Thoracic aorta (tissue), 2 donors: ENCODE results near the gene BRD4. TPM values are rescaled to one million over a fixed set of nuclear protein-coding genes. Genes with fewer than 3 reads are reported as not detected.

Source experiments
- ATAC-seq: fragments of 150-250 bp; one replicate; pipeline ENCODE4 v1.8.0; 2017; ENCODE audit warnings: low read depth; ENCODE audit not compliant: insufficient number of reproducible peaks, low FRiP score
- DNase-seq: peaks from one replicate; pipeline ENCODE4 v3.0.0-alpha.2; 2020; ENCODE audit warnings: low spot score
- H3K27ac ChIP-seq, 2 donors: fragments of 200-600 bp; sonication (generic); 1 replicate in 1 of 2; 2 replicates in 1 of 2; pipeline ENCODE4 v1.5.1; 2016; ENCODE audit warnings: mild to moderate bottlenecking in 2 of 2, moderate library complexity in 2 of 2
- H3K27me3 ChIP-seq: fragments of 200-600 bp; sonication (generic); replicated peaks from 2 replicates; pipeline ENCODE4 v1.6.0; 2016; ENCODE audit warnings: mild to moderate bottlenecking; ENCODE audit not compliant: insufficient read depth
- H3K36me3 ChIP-seq: fragments of 200-600 bp; sonication (generic); one replicate; pipeline ENCODE4 v1.5.1; 2016
- H3K4me1 ChIP-seq, 2 donors: fragments of 200-600 bp; sonication (generic); 1 replicate in 1 of 2; 2 replicates in 1 of 2; pipeline versions ENCODE4 v1.5.1 to v1.6.0; 2016; ENCODE audit warnings: low read depth in 2 of 2, mild to moderate bottlenecking in 1 of 2; ENCODE audit not compliant: control insufficient read depth in 1 of 2
- H3K4me3 ChIP-seq: fragments of 200-600 bp; sonication (generic); 2 replicates; pipeline ENCODE4 v1.5.1; 2016; ENCODE audit warnings: mild to moderate bottlenecking
- H3K9me3 ChIP-seq: fragments of 200-600 bp; sonication (generic); 2 replicates; pipeline ENCODE4 v1.5.1; 2016
- CTCF ChIP-seq: fragments of 200-600 bp; sonication (generic); IDR thresholded peaks from one replicate; pipeline ENCODE4 v1.5.1; 2019; ENCODE audit warnings: antibody characterized with exemption
- total RNA-seq, 2 donors: library from RNA; depleted of rRNA; stranded (reverse); fragments of >200 nt; gene quantifications; one replicate each; pipeline versions ENCODE4 v1.1.0 to v1.2.3, GENCODE V29; 2016

The BRD4 gene
- total RNA-seq, 2 donors from 2014 or later: 49.0 to 70.9 TPM

- no peak for ATAC-seq
- H3K36me3 ChIP-seq: peaks cover 37% of the 10 kb centered on the region
- H3K27me3 ChIP-seq: no peaks in the 10 kb centered on the region
- peaks cover 0 to 13% of the 10 kb centered on the region in 2 donors for H3K4me1 ChIP-seq
- no peak for DNase-seq
- H3K9me3 ChIP-seq: no peaks in the 10 kb centered on the region
- no peak overlapping the region for H3K4me3 ChIP-seq
- no peak for TF ChIP-seq CTCF
- H3K27ac ChIP-seq: no peak overlapping the region
Observed at GRCh38 chr19:15234431-15235130, 97.8 kb downstream of the BRD4 start.

GRCh38 chr19:15231271-15231670 lies 101.1 kb downstream of the BRD4 start:
- H3K9me3 ChIP-seq: no peaks in the 10 kb centered on the region
- H3K4me1 ChIP-seq: peaks cover 0 to 13% of the 10 kb centered on the region in 2 donors
- no peaks in the 10 kb centered on the region for H3K27me3 ChIP-seq
- TF ChIP-seq CTCF: no peak
- peaks cover 8% of the 10 kb centered on the region for H3K36me3 ChIP-seq
- H3K4me3 ChIP-seq: no peak overlapping the region
- no peak overlapping the region for H3K27ac ChIP-seq
- DNase-seq (no peak), ATAC-seq (no peak)

- H3K4me1 ChIP-seq: peaks cover 5 to 24% of the 10 kb centered on the region in 2 donors
- DNase-seq (no peak), ATAC-seq (no peak)
- H3K27ac ChIP-seq: no peak overlapping the region
- H3K36me3 ChIP-seq: no peaks in the 10 kb centered on the region
- TF ChIP-seq CTCF: no peak
- no peak overlapping the region for H3K4me3 ChIP-seq
- no peaks in the 10 kb centered on the region for H3K27me3 ChIP-seq
- H3K9me3 ChIP-seq: no peaks in the 10 kb centered on the region
Observed at GRCh38 chr19:15227261-15227660, 105.1 kb downstream of the BRD4 start.

GRCh38 chr19:15225760-15226159 lies 106.6 kb downstream of the BRD4 start:
- peaks cover 5 to 16% of the 10 kb centered on the region in 2 donors for H3K4me1 ChIP-seq
- ATAC-seq (no peak), DNase-seq (no peak)
- no peaks in the 10 kb centered on the region for H3K27me3 ChIP-seq
- no peak overlapping the region for H3K27ac ChIP-seq
- no peaks in the 10 kb centered on the region for H3K9me3 ChIP-seq
- no peak for TF ChIP-seq CTCF
- no peak overlapping the region for H3K4me3 ChIP-seq
- H3K36me3 ChIP-seq: no peaks in the 10 kb centered on the region

GRCh38 chr19:15223649-15224361 lies 108.5 kb downstream of the BRD4 start:
- ATAC-seq (no peak), DNase-seq (no peak)
- TF ChIP-seq CTCF: no peak
- Histone ChIP-seq H3K27ac (peak overlapping the region; percentile 7 to 30), H3K4me3 (peak overlapping the region; percentile 78), H3K36me3 (no peaks in the 10 kb centered on the region), H3K27me3 (no peaks in the 10 kb centered on the region), H3K4me1 (peaks cover 5 to 16% of the 10 kb centered on the region in 2 donors), H3K9me3 (no peaks in the 10 kb centered on the region)
